Measurements from ENCODE around the gene FAM200C. TPM values are rescaled to one million over a fixed set of nuclear protein-coding genes. Genes with fewer than 3 reads are reported as not detected.

The FAM200C gene
- polyA plus RNA-seq, 1 experiment = 5.3 TPM

- TF ChIP-seq CTCF (IDR thresholded peaks at IDR 0.05; ENCODE audit: low read depth, low read length) = no peak
- CTCF ChIA-PET = no interaction called here
- Histone ChIP-seq H3K9me3 (ENCODE audit: control insufficient read depth, insufficient read depth, low read length) (peaks cover 10% of the 10 kb centered on the region; the same call in 1 of the 2 replicates), H3K4me3 (ENCODE audit: low read depth, low read length) (no peak overlapping the region), H3K27me3 (ENCODE audit: control insufficient read depth, insufficient read depth, low read length) (no peaks in the 10 kb centered on the region), H3K27ac (ENCODE audit: low read depth, low read length) (no peak overlapping the region)
- DNase-seq (ENCODE audit: low read depth, low spot score) = no peak
- POLR2A ChIA-PET = no interaction called here
Observed at GRCh38 chr5:160385496-160385895, 14.4 kb downstream of the FAM200C start.

DNA sequence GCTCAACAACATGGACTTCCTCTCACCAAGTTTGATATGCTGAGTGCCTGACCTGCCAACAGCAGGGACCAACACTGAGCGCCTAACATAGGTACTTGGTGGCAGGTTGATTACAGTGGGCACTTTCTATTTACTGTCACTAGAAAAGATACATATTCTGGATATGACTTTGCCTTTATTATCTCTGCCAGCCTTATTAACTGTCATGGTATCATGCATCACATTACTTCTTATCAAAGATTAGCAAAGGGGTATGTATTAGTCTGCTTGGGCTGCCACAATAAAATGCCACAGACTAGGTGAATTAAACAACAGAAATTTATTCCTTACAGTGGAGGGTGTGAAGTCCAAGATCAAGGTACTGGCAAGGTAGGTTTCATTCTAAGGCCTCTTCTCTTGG is 15.2 kb downstream of the FAM200C start:
- Histone ChIP-seq H3K9me3 (ENCODE audit: control insufficient read depth, insufficient read depth, low read length) (peaks cover 10% of the 10 kb centered on the region; the same call in 1 of the 2 replicates), H3K27me3 (ENCODE audit: control insufficient read depth, insufficient read depth, low read length) (no peaks in the 10 kb centered on the region), H3K4me3 (ENCODE audit: low read depth, low read length) (no peak overlapping the region), H3K27ac (ENCODE audit: low read depth, low read length) (no peak overlapping the region)
- CTCF ChIA-PET = no interaction called here
- POLR2A ChIA-PET = interaction anchor here (0.6 kb wide), 1 partner anchor 187 kb away, joined by 3 read pairs; no protein-coding TSS in a partner anchor
- no peak for DNase-seq (ENCODE audit: low read depth, low spot score)
- no peak for TF ChIP-seq CTCF (IDR thresholded peaks at IDR 0.05; ENCODE audit: low read depth, low read length)

GRCh38 chr5:160382346-160382745 is 17.5 kb downstream of the FAM200C start:
- CTCF ChIA-PET = interaction anchor here (0.6 to 7.6 kb wide), 2 partner anchors 8 to 352 kb away, joined by 3 to 55 read pairs; no protein-coding TSS in a partner anchor

DNA sequence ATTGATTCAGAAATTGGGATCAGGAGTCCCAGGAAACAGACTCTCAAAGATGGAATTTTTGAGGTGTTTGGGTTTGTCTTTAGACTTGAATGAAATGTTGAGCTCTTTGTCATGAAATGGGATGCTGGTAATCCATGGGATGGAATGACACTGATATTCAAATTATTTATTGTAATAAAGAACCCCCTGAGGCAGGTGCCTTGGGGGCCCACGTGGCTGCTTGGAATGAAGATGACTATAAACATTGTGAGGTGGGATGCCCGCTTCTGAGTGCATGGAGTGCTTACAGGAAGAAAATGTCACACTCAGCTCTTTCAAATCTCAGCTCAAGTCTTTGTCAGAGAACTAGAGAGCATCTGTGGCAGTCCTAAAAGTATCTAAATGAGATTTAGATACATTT is 19.8 kb downstream of the FAM200C start:
- Histone ChIP-seq H3K4me3 (ENCODE audit: low read depth, low read length) (no peak overlapping the region), H3K27ac (ENCODE audit: low read depth, low read length) (no peak overlapping the region), H3K9me3 (ENCODE audit: control insufficient read depth, insufficient read depth, low read length) (no peaks in the 10 kb centered on the region), H3K27me3 (ENCODE audit: control insufficient read depth, insufficient read depth, low read length) (peaks cover 2% of the 10 kb centered on the region)
- TF ChIP-seq CTCF (IDR thresholded peaks at IDR 0.05; ENCODE audit: low read depth, low read length) = no peak
- POLR2A ChIA-PET = interaction anchor here (0.5 to 0.7 kb wide), 2 partner anchors 10 to 371 kb away, joined by 3 read pairs; partner anchors contain the start of gene TTC1
- no peak for DNase-seq (ENCODE audit: low read depth, low spot score)
- CTCF ChIA-PET = interaction anchor here (1.2 to 7.6 kb wide), 3 partner anchors 9 to 358 kb away, joined by 4 to 55 read pairs (median 5); partner anchors contain the start of gene C1QTNF2

More at GRCh38 chr5:160382346-160382745, 17.5 kb downstream of the FAM200C start:
- Histone ChIP-seq H3K9me3 (ENCODE audit: control insufficient read depth, insufficient read depth, low read length) (peaks cover 4% of the 10 kb centered on the region; the same call in 1 of the 2 replicates), H3K4me3 (ENCODE audit: low read depth, low read length) (no peak overlapping the region), H3K27ac (ENCODE audit: low read depth, low read length) (no peak overlapping the region), H3K27me3 (ENCODE audit: control insufficient read depth, insufficient read depth, low read length) (no peaks in the 10 kb centered on the region)
- no peak for TF ChIP-seq CTCF (IDR thresholded peaks at IDR 0.05; ENCODE audit: low read depth, low read length)
- POLR2A ChIA-PET = no interaction called here
- no peak for DNase-seq (ENCODE audit: low read depth, low spot score)

DNA sequence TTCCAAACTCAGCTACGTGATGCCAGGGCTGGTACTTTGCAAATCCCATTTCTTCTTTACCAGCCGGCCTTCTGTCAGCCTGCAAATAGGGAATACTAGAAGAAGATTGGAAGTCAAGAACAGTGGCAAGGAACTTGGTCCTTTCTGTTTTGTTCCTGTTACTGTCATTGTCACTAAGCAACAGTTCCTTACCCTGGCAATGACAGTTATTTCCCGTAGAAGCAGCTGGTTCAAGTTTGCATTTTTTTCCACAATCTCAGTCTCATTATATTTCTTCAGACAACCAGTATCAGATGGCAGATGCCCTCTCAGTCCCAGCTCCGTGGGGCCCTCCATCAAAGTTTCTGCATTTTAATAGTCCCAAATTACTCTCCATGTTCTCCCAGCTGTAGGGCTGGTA is 20.3 kb downstream of the FAM200C start:
- Histone ChIP-seq H3K4me3 (ENCODE audit: low read depth, low read length) (no peak overlapping the region), H3K27ac (ENCODE audit: low read depth, low read length) (no peak overlapping the region), H3K27me3 (ENCODE audit: control insufficient read depth, insufficient read depth, low read length) (peaks cover 6% of the 10 kb centered on the region), H3K9me3 (ENCODE audit: control insufficient read depth, insufficient read depth, low read length) (no peaks in the 10 kb centered on the region)
- ChIA-PET CTCF (interaction anchor here (1.2 to 7.6 kb wide), 3 partner anchors 9 to 357 kb away, joined by 4 to 55 read pairs (median 5); partner anchors contain the start of gene C1QTNF2), POLR2A (interaction anchor here (0.5 to 0.7 kb wide), 3 partner anchors 9 to 370 kb away, joined by 3 read pairs; partner anchors contain the start of genes C1QTNF2 and TTC1)
- DNase-seq (ENCODE audit: low read depth, low spot score) = no peak
- no peak for TF ChIP-seq CTCF (IDR thresholded peaks at IDR 0.05; ENCODE audit: low read depth, low read length)
